GM21390 (cell line): Measurements from ENCODE around the gene ADGRF4.
A peak's percentile ranks its signal among the peaks of the same experiment; 100 is the strongest.

Experiments
- ATAC-seq: cut with Tn5 transposase; IDR thresholded peaks from one replicate; pipeline ENCODE4 v1.9.1; 2021; ENCODE audit not compliant: unreplicated experiment

ADGRF4 gene

GRCh38 chr6:47698342-47698787, at the start of gene ADGRF4:
ADGRF4 (plus strand) TSS chr6:47698580; CDS start chr6:47707246, 8,666 bp downstream.
- ATAC-seq: no peak

- peak; percentile 56 for ATAC-seq
Observed at GRCh38 chr6:47650553-47651432, 47.6 kb upstream of the ADGRF4 start.

- ATAC-seq: no peak
Observed at GRCh38 chr6:47651505-47651944, 46.9 kb upstream of the ADGRF4 start.

- no peak for ATAC-seq
Observed at GRCh38 chr6:47653706-47654105, 44.7 kb upstream of the ADGRF4 start.

- no peak for ATAC-seq
Observed at GRCh38 chr6:47654255-47654654, 44.1 kb upstream of the ADGRF4 start.

GRCh38 chr6:47655719-47656595, 42.4 kb upstream of the ADGRF4 start:
- ATAC-seq: peak; percentile 61

- ATAC-seq: no peak
Observed at GRCh38 chr6:47661960-47662359, 36.4 kb upstream of the ADGRF4 start.

- no peak for ATAC-seq
Observed at GRCh38 chr6:47663462-47664216, 34.7 kb upstream of the ADGRF4 start.

GRCh38 chr6:47665112-47665511, 33.3 kb upstream of the ADGRF4 start:
- no peak for ATAC-seq

- no peak for ATAC-seq
Observed at GRCh38 chr6:47669684-47670513, 28.5 kb upstream of the ADGRF4 start.

GRCh38 chr6:47670851-47671250, 27.5 kb upstream of the ADGRF4 start:
- ATAC-seq: no peak

GRCh38 chr6:47671777-47672176, 26.6 kb upstream of the ADGRF4 start:
- ATAC-seq: no peak

GRCh38 chr6:47672816-47673215, 25.6 kb upstream of the ADGRF4 start:
- ATAC-seq: no peak

- ATAC-seq: no peak
Observed at GRCh38 chr6:47674673-47675072, 23.7 kb upstream of the ADGRF4 start.

- ATAC-seq: no peak
Observed at GRCh38 chr6:47677381-47678100, 20.8 kb upstream of the ADGRF4 start.

GRCh38 chr6:47678739-47679138, 19.6 kb upstream of the ADGRF4 start:
- no peak for ATAC-seq

GRCh38 chr6:47679322-47679906, 19.0 kb upstream of the ADGRF4 start:
- ATAC-seq: no peak

GRCh38 chr6:47680051-47680450, 18.3 kb upstream of the ADGRF4 start:
- ATAC-seq: no peak

- ATAC-seq: no peak
Observed at GRCh38 chr6:47680724-47681123, 17.7 kb upstream of the ADGRF4 start.
